SK-N-SH treated with all-trans-retinoic acid at 6 μM for 48 hours (cell line): ENCODE results near the gene LRCH1.

ENCODE experiments used
- CREB5 ChIP-seq: fragments of 250-450 bp; sonication (Bioruptor Pico); IDR thresholded peaks from 2 replicates; pipeline ENCODE4 v1.5.1; 2020; ENCODE audit warnings: low read depth, mild to moderate bottlenecking, moderate library complexity
- GLIS3 ChIP-seq: fragments of 250-450 bp; sonication (Bioruptor Pico); IDR thresholded peaks from 2 replicates; pipeline ENCODE4 v1.5.0; 2020; ENCODE audit warnings: mild to moderate bottlenecking, moderate library complexity
- ISL1 ChIP-seq: fragments of 250-450 bp; sonication (Bioruptor Pico); IDR thresholded peaks from 2 replicates; pipeline ENCODE4 v2.1.2; 2022; ENCODE audit warnings: mild to moderate bottlenecking, moderate library complexity
- PATZ1 ChIP-seq: fragments of 250-450 bp; sonication (Bioruptor Pico); IDR thresholded peaks from 2 replicates; pipeline ENCODE4 v1.8.0; 2020; ENCODE audit warnings: mild to moderate bottlenecking, moderate library complexity, borderline replicate concordance
- TCF4 ChIP-seq: fragments of 250-450 bp; sonication (Bioruptor Pico); IDR thresholded peaks from 2 replicates; pipeline ENCODE4 v1.8.0; 2021; ENCODE audit warnings: mild to moderate bottlenecking, moderate library complexity, borderline replicate concordance
- ZFP30 ChIP-seq: fragments of 450-650 bp; formaldehyde crosslinking; IDR thresholded peaks from 2 replicates; pipeline ENCODE4 v1.5.0; 2022; ENCODE audit warnings: mild to moderate bottlenecking, moderate library complexity

DNA sequence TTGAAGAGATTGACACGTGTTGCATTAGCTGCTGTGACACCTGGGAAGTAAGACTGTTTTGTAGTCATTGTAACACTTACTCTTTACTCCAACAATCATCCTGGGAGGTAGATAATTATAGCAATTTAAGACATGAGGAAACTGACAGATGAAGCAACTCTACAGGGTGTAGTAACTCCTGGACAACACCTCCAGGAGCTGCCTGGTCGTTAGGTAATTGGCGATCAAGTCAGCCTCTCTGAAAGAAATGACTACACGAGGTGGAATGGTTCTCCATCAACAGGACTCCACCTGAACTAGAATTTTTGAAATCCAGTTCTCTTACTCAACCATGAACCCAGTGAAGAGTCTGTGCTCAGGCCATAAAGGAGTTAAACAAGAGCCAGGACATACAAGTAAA lies 43.0 kb upstream of the LRCH1 start:
- no peak for TF ChIP-seq ZFP30 (CRISPR knock-in tag)
- no peak for TF ChIP-seq GLIS3 (CRISPR knock-in tag)
- no peak for TF ChIP-seq PATZ1 (CRISPR knock-in tag)
- no peak for TF ChIP-seq CREB5 (CRISPR knock-in tag)
- no peak for TF ChIP-seq ISL1 (CRISPR knock-in tag)
- TF ChIP-seq TCF4, result no peak
